Activated T-cell treated with anti-CD3 and anti-CD28 coated beads, Interleukin-2, amount 50 U/mL, for 24 hours (primary cell): ENCODE results near the gene PTPN22.

ENCODE experiments used
- DNase-seq: peaks from one replicate; pipeline ENCODE4 v3.0.0-alpha.2; 2020
- H3K27ac Mint-ChIP-seq: 2 replicates; pipeline ENCODE4 v1.8.0; 2020; ENCODE audit warnings: mild to moderate bottlenecking, mixed read lengths
- H3K27me3 Mint-ChIP-seq: 2 replicates; pipeline ENCODE4 v1.8.0; 2020; ENCODE audit warnings: mixed read lengths
- H3K36me3 Mint-ChIP-seq: 2 replicates; pipeline ENCODE4 v1.8.0; 2020; ENCODE audit warnings: low read depth, mixed read lengths
- H3K4me1 Mint-ChIP-seq: 2 replicates; pipeline ENCODE4 v1.8.0; 2020; ENCODE audit warnings: low read depth, mixed read lengths
- H3K4me3 Mint-ChIP-seq: 2 replicates; pipeline ENCODE4 v1.8.0; 2020; ENCODE audit warnings: mild to moderate bottlenecking, moderate library complexity, mixed read lengths
- H3K9me3 Mint-ChIP-seq: 2 replicates; pipeline ENCODE4 v1.8.0; 2020; ENCODE audit warnings: mixed read lengths

PTPN22 gene

DNA sequence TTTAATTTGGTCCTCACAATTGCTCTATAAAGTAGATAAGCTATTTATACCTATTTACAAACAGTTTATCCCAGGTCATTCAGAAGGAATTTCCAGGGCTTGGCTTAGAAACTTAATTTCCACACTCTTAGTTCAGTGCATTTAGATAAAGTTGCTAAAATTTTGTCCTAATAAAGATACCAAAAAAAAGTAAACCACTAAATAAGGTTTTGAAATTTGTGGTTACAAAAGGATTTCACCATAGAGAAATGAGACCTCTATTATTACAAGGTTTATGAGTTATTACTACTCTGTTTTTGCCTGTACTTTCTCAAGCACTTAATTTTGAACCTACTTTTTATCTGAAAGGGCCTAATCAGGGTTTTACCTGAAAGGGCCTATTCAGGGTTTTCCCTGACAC, 22.4 kb downstream of the PTPN22 start:
- H3K4me3 Mint-ChIP-seq = no peak overlapping the region
- H3K27ac Mint-ChIP-seq = peak overlapping the region; percentile 4
- H3K27me3 Mint-ChIP-seq = no peaks in the 10 kb centered on the region
- no peak for DNase-seq
- H3K4me1 Mint-ChIP-seq = peaks cover 19% of the 10 kb centered on the region
- no peaks in the 10 kb centered on the region for H3K9me3 Mint-ChIP-seq
- H3K36me3 Mint-ChIP-seq = peaks cover 84% of the 10 kb centered on the region

DNA sequence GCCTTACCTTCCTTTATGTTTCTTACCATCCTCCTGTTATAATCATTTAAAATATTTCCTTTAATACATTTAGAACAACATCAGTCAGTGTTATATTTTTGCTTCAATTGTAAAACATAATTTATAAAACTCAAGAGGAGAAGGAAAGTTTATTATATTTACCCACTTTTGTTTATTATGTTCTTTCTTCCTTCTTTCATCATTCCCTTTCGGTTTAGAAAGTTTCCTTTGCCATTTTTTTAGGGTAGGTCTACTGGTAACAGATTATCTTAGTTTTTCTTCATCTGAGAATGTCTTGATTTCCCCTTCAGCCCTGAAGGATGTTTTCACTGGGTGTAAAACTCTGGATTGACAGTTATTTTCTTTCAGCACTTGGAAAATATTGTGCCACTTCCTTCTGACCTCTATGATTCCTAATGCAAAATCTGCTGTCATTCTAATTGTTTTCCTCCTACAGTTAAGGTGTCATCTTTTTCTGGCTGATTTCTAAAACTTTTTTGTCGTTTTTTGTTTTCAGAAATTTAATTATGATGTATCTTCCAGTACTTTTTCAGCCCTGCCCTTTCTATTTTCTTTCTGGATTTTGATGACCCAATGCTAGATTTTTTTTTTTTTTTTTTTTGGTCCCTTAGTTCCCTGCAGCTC, 25.0 kb downstream of the PTPN22 start:
- Mint-ChIP-seq H3K27me3 (no peaks in the 10 kb centered on the region), H3K27ac (peak overlapping the region; percentile 55), H3K4me1 (peaks cover 12% of the 10 kb centered on the region), H3K36me3 (peaks cover 85% of the 10 kb centered on the region), H3K4me3 (no peak overlapping the region), H3K9me3 (no peaks in the 10 kb centered on the region)
- DNase-seq = no peak

DNA sequence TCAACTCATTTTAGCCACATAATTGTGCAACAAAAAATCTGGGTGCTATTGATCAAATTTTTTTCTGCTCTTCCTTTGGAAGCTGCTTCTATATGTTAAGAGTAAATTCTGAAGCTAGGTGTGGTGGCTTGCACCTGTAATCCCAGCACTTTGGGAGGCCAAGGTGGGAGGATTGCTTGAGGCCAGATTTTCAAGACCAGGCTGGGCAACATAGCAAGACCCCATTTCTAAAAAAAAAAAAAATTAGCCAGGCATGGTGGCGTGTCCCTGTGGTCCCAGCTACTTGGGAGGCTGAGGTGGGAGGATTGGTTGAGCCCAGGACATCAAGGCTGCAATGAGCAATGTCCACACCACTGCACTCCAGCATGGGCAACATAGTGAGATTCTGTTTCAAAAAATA, 35.0 kb downstream of the PTPN22 start:
- H3K27me3 Mint-ChIP-seq = no peaks in the 10 kb centered on the region
- peaks cover 5% of the 10 kb centered on the region for H3K4me1 Mint-ChIP-seq
- DNase-seq = no peak
- H3K9me3 Mint-ChIP-seq = no peaks in the 10 kb centered on the region
- H3K27ac Mint-ChIP-seq = no peak overlapping the region
- H3K4me3 Mint-ChIP-seq = no peak overlapping the region
- peaks cover 74% of the 10 kb centered on the region for H3K36me3 Mint-ChIP-seq

DNA sequence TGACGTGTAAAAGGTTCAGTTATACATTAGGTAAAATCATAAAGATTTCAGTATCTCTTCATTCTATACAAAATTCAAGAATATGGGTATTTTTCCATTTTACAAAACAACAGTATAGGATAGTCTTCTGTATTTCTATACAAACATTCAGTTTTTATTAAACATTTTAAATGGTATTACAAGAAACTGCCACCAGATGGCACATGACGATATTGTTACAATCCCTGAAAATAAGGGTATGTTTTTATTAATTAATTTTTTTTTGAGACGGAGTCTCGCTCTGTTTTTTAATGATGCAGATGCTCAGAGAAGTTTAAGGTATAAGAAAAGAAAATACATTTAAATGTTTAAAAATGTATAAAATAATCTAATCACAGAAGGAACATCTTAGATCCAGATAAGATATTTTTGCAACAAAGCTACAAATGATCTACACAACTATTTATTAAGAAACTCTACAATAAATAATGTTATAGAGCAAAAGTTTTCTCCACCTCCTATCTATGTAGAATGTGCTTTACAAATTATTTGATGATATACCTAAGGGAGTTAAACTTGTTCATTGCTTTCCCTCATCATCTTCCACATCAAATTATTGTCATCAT, 35.7 kb downstream of the PTPN22 start:
- no peak for DNase-seq
- H3K36me3 Mint-ChIP-seq = peaks cover 75% of the 10 kb centered on the region
- H3K27ac Mint-ChIP-seq = no peak overlapping the region

DNA sequence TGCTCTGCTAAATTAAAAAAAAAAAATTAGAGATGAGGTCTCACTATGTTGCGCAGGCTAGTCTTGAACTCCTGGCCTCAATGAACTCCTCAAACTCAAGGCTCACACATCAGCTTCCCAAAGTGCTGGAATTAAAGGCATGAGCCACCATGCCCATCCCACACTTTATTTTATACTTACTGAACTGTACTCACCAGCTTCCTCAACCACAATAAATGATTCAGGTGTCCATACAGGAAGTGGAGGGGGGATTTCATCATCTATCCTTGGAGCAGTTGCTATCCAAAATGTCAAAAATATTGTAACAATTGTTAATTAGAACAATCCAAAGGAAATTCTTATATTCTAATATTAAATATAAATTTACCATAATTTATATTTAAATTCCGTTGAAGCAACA, 36.8 kb downstream of the PTPN22 start:
- no peak overlapping the region for H3K4me3 Mint-ChIP-seq
- H3K36me3 Mint-ChIP-seq = peaks cover 73% of the 10 kb centered on the region
- no peak for DNase-seq
- no peaks in the 10 kb centered on the region for H3K27me3 Mint-ChIP-seq
- peaks cover 5% of the 10 kb centered on the region for H3K4me1 Mint-ChIP-seq
- no peaks in the 10 kb centered on the region for H3K9me3 Mint-ChIP-seq
- H3K27ac Mint-ChIP-seq = no peak overlapping the region

More for the DNA sequence above, 35.7 kb downstream of the PTPN22 start:
- no peaks in the 10 kb centered on the region for H3K9me3 Mint-ChIP-seq
- no peak overlapping the region for H3K4me3 Mint-ChIP-seq
- H3K4me1 Mint-ChIP-seq = peaks cover 5% of the 10 kb centered on the region
- H3K27me3 Mint-ChIP-seq = no peaks in the 10 kb centered on the region

DNA sequence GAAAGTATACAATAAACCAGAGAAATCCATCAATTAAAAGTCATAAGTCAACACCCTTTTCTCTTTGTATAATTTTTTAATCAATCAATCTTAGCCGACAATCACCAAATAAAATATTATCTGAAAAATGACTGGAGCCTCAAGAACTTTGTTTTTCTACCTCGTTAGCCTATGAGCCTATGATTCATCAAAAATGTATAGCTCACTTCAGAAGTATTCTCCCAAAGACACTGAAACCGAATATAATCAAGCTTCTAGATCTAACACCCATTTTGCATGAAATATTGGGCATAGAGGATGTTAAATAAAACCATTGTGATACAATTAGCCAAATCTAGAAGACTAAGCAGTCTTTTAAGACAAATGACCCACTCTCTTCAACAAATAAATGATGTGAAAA, 41.5 kb downstream of the PTPN22 start:
- no peak overlapping the region for H3K4me3 Mint-ChIP-seq
- no peaks in the 10 kb centered on the region for H3K27me3 Mint-ChIP-seq
- H3K9me3 Mint-ChIP-seq = no peaks in the 10 kb centered on the region
- H3K4me1 Mint-ChIP-seq = no peaks in the 10 kb centered on the region
- peaks cover 67% of the 10 kb centered on the region for H3K36me3 Mint-ChIP-seq
- no peak for DNase-seq
- no peak overlapping the region for H3K27ac Mint-ChIP-seq

DNA sequence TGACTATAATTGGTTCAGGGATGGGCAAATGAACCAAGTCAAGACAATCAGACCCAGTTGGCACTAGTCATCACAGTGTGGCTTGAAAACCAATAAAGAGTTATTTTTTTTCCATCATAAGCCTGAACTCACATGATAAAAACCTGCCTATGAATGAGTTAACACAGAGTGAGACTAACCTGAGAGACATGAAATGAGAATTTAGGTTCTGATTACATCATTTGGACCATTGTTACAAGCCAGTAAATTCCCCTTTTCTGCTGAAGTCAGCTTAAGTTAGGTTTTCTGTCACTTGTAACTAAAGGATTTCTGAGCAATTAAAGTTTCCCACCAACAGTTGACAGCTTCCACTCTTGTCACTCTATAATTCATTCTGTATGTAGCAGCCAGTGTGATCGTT, 49.6 kb downstream of the PTPN22 start:
- Mint-ChIP-seq H3K9me3 (no peaks in the 10 kb centered on the region), H3K4me3 (no peak overlapping the region), H3K4me1 (peaks cover 7% of the 10 kb centered on the region), H3K36me3 (peaks cover 78% of the 10 kb centered on the region), H3K27ac (peak overlapping the region; percentile 65), H3K27me3 (no peaks in the 10 kb centered on the region)
- DNase-seq = no peak

DNA sequence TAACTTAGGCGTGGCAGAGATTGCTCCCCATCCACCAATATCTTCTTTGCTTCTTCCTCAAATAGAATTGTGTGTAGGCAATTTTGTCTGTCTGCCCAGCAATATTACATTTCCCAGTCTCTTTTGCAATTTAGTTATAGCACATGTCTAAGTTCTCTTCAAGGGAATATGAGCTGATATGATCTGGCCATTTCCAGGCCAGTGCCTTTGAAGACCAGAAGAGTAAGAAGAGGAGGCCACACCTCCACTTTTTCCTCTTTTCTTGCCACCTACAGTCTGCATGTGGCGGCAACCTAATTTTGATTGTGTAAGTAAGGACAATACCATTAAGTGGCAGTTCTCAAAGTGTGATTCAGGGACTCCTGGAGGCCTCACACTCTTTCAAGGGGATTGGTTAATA, 52.9 kb downstream of the PTPN22 start:
- peaks cover 76% of the 10 kb centered on the region for H3K36me3 Mint-ChIP-seq
- no peak for DNase-seq
- H3K9me3 Mint-ChIP-seq = no peaks in the 10 kb centered on the region
- H3K27ac Mint-ChIP-seq = no peak overlapping the region
- no peaks in the 10 kb centered on the region for H3K27me3 Mint-ChIP-seq
- H3K4me3 Mint-ChIP-seq = no peak overlapping the region
- peaks cover 7% of the 10 kb centered on the region for H3K4me1 Mint-ChIP-seq

DNA sequence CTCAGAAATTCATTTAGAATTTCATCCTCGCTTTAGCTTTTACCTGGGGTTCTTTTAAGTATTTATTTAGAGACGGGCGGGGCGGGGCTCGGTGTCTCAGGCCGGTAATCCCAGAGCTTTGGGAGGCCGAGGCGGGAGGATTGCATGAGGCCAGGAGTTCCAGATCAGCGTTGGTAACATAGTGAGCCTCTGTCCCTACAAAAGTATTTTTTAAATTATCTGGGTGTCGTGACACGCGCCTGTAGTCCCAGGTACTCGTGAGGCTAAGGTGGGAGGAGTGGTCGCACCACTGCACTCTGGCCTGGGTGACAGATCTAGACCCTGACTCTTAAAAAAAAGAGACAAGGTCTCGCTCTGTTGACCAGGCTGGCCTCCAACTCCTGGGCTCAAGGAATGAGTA, 58.3 kb downstream of the PTPN22 start:
- no peak for DNase-seq
- peaks cover 57% of the 10 kb centered on the region for H3K36me3 Mint-ChIP-seq
- peak overlapping the region; percentile 95 for H3K27ac Mint-ChIP-seq
- no peaks in the 10 kb centered on the region for H3K27me3 Mint-ChIP-seq
- H3K9me3 Mint-ChIP-seq = no peaks in the 10 kb centered on the region
- H3K4me1 Mint-ChIP-seq = peaks cover 36% of the 10 kb centered on the region
- H3K4me3 Mint-ChIP-seq = peak overlapping the region; percentile 96

DNA sequence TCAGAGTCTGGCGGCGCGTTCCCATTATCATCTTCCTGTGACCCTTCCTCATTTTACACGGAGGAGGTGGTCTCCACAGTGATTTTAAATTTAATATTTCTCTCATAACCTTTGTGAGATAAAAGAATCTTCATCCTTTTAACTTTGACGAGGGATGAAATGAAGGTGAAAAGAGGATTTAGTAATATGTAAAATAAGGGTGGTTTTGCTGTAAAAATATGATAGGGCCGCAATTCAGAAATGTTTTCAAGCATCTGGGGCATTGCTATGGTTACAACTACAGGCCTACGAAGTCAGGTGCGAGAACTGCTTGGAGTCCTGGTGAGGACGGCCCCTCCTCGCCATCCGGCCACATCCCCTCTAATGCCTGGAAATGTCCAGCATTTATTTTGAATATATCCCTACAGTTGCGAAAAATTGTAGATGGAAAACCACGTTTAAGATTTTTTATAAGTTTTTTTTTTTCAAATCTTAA, 58.8 kb downstream of the PTPN22 start:
- DNase-seq = no peak
- H3K27ac Mint-ChIP-seq = peak overlapping the region; percentile 95
- peak overlapping the region; percentile 96 for H3K4me3 Mint-ChIP-seq
- H3K27me3 Mint-ChIP-seq = no peaks in the 10 kb centered on the region
- H3K4me1 Mint-ChIP-seq = peaks cover 39% of the 10 kb centered on the region
- H3K9me3 Mint-ChIP-seq = no peaks in the 10 kb centered on the region
- H3K36me3 Mint-ChIP-seq = peaks cover 57% of the 10 kb centered on the region

DNA sequence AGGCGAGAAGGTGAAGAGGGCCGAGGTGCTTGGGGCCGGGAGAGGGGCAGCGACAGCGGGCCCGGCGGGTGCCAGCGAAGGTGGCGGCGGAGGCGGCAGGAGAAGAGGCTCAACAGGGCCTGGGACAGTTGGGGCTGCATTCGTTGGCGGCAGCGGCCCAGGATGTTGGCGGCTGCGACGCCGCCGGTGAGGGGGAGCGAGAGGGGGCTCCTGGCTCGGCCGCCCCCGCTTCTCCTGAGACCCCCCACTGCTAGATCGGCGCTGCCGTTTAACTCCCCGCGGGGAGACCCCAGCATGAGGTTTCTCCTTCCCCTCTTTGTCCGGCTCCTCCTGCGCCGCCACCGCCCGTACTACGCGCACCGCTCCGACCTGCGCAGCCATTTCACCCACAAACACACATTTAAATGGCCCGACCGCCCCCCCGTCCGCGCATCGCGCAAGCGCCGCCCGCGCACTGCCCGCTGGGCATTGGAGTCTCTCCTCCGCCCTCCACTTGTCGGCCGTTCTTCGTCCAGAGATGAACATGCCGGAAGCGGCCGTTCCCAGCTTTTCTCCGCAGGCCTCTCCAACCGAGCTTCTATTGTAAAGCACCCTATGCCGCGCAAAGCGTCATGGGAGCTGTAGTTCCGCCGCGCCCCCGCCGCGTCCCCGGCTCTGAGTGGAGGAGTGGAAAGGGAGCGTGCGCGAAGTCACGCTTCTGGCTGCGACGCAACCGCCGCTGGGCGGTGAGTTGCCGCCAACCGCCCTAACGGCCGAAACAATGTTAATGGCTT, 59.4 kb downstream of the PTPN22 start, which contains the start of gene RSBN1:
TSS of gene RSBN1 (minus strand) at position 589 of the 773 bp plus-strand sequence. CDS start at position 525, 64 bp downstream.
- no peaks in the 10 kb centered on the region for H3K27me3 Mint-ChIP-seq
- H3K36me3 Mint-ChIP-seq = peaks cover 52% of the 10 kb centered on the region
- H3K27ac Mint-ChIP-seq = peak within 1 kb of the TSS; percentile 95
- peaks cover 41% of the 10 kb centered on the region for H3K4me1 Mint-ChIP-seq
- peak; percentile 97 for DNase-seq
- H3K9me3 Mint-ChIP-seq = no peaks in the 10 kb centered on the region
- H3K4me3 Mint-ChIP-seq = peak within 1 kb of the TSS; percentile 96

DNA sequence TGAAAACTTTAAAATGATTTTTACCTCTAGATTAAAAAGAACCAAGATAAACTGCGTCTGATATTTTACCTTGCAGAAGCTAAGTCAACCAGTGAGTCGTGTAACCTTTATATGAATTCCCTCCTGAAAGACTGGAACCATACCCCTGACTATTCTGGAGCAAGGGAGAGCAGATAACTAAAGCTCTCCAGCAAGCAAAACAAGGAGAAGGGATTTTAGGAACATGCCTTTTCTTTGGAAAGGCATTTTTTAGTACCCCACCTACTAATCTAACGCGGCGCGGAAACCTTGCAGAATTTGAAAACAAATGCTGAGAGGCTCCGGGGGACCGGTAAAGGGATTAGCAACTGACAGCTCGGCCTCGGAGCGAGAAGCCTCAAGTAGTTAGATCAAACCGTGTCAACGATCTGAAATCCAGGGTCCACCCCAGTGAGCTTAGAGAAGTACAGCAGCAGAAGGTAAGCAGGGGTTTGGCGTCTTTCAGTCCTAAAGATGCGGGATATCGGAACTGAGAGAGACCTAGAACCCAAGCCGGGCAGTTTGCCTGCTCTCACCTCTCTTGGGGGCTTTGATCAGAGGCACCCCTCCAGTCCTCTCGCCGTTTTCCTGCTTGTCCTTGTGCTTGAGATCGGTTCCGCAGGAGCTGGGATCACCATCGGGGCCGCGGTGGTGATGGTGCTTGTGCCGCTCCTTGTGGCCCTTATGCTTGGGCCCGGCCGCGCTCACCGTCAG, 60.2 kb downstream of the PTPN22 start:
- H3K9me3 Mint-ChIP-seq = no peaks in the 10 kb centered on the region
- H3K27ac Mint-ChIP-seq = peak overlapping the region; percentile 95
- H3K36me3 Mint-ChIP-seq = peaks cover 52% of the 10 kb centered on the region
- DNase-seq = no peak
- peaks cover 45% of the 10 kb centered on the region for H3K4me1 Mint-ChIP-seq
- no peaks in the 10 kb centered on the region for H3K27me3 Mint-ChIP-seq
- peak overlapping the region; percentile 96 for H3K4me3 Mint-ChIP-seq

DNA sequence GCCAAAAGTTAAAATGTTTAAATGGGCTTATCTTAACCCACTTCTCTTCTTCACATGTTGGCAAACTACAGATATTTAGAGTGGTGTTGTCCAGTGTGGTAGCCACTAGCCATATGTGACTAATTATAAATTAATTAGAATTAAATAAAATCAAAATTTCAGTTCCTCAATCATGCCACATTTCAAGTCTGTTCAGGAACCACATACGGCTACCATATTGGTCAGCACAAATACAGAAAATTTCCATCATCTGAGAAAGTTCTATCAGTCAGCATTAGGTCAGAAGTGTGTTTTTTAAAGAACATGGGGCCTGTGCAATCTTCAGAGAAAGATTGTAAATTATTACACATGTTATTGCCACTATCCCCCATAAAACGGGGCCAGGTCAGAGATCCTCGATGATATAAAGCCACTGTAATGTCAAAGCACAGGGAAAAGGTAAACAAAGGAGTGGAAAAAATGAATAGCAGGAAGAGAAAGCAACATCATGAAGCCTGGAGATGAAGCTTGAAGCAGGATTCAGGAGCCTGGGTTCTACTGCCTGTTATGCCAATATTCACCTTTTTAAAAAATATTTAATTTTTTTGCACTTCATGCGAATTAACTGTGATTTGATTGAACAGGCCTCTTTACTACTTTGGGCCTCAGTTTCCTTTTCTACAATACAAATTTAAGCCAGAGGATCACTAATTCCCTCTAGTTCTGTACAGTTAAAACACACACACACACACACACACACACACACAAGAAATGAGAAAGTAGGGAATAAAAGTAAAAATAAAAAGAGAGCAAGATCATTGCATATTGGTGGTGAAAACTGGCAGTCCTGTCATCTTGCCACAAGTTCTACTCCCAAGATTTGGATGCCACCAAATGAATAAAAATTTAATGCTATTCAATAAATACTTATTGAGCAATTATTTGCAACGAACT, 61.6 kb downstream of the PTPN22 start:
- peak overlapping the region; percentile 96 for H3K4me3 Mint-ChIP-seq
- H3K9me3 Mint-ChIP-seq = no peaks in the 10 kb centered on the region
- peaks cover 58% of the 10 kb centered on the region for H3K4me1 Mint-ChIP-seq
- H3K36me3 Mint-ChIP-seq = peaks cover 51% of the 10 kb centered on the region
- DNase-seq = no peak
- peak overlapping the region; percentile 65 for H3K27ac Mint-ChIP-seq
- no peaks in the 10 kb centered on the region for H3K27me3 Mint-ChIP-seq
